HEK293 (cell line): ENCODE data around the gene LRRK1.
A peak's percentile ranks its signal among the peaks of the same experiment; 100 is the strongest.

Source experiments
- CTCF ChIA-PET: fragments of 350-600 bp; formaldehyde crosslinking; extraction: SDS; loops from one replicate; lab custom pipeline; 2021; ENCODE audit warnings: antibody characterized with exemption; lab: Yijun Ruan, JAX
- POLR2A ChIA-PET: fragments of 300-600 bp; formaldehyde crosslinking; extraction: SDS; loops from one replicate; lab custom pipeline; 2020; ENCODE audit warnings: antibody characterized with exemption, inconsistent platforms; lab: Yijun Ruan, JAX
- H3K27ac ChIP-seq: fragments of 200-500 bp; sonication (Bioruptor generic); 2 replicates; pipeline ENCODE4 v1.5.1; 2014; ENCODE audit warnings: low read depth, low read length, control low read depth, inconsistent platforms; ENCODE audit errors: extremely low read depth
- H3K36me3 ChIP-seq, 2 experiments: fragments of 200-500 bp in 1 of 2; sonication (Bioruptor generic) in 1 of 2; 1 replicate in 1 of 2; 2 replicates in 1 of 2; pipeline ENCODE4 v1.5.1; 2014 to 2017; ENCODE audit warnings: inconsistent platforms in 2 of 2, low read length in 2 of 2; ENCODE audit not compliant: control insufficient read depth in 2 of 2, insufficient read depth in 1 of 2
- H3K4me1 ChIP-seq: fragments of 200-500 bp; sonication (Bioruptor generic); 2 replicates; pipeline ENCODE4 v1.5.1; 2014; ENCODE audit warnings: mild to moderate bottlenecking, low read length, inconsistent platforms; ENCODE audit not compliant: control insufficient read depth, insufficient read depth
- H3K4me3 ChIP-seq: 2 replicates; pipeline ENCODE4 v1.5.1; 2011; ENCODE audit warnings: low read depth, mild to moderate bottlenecking, control low read depth, low read length, moderate library complexity
- H3K9me3 ChIP-seq: fragments of 200-500 bp; sonication (Bioruptor generic); 2 replicates; pipeline ENCODE4 v1.5.1; 2014; ENCODE audit warnings: low read depth, low read length, inconsistent platforms; ENCODE audit not compliant: control insufficient read depth, insufficient read depth
- EGR2 ChIP-seq: fragments of 450-650 bp; formaldehyde crosslinking; IDR thresholded peaks from 2 replicates; pipeline ENCODE4 v1.5.1; 2016; ENCODE audit warnings: low read depth, missing biosample characterization, missing genetic modification characterization
- HOXD13 ChIP-seq: sonication (generic); formaldehyde crosslinking; IDR thresholded peaks from 2 replicates; pipeline ENCODE4 v1.8.0; 2022; ENCODE audit warnings: missing genetic modification reagents, borderline replicate concordance
- PRDM1 ChIP-seq: fragments of 450-650 bp; formaldehyde crosslinking; IDR thresholded peaks from 2 replicates; pipeline ENCODE4; 2016; ENCODE audit warnings: missing biosample characterization, missing genetic modification characterization
- SP2 ChIP-seq: fragments of 450-650 bp; formaldehyde crosslinking; IDR thresholded peaks from 2 replicates; pipeline ENCODE4 v1.5.1; 2016; ENCODE audit warnings: missing biosample characterization, missing genetic modification characterization
- ZBTB20 ChIP-seq: fragments of 450-650 bp; formaldehyde crosslinking; IDR thresholded peaks from 2 replicates; pipeline ENCODE4 v1.5.1; 2016; ENCODE audit warnings: missing biosample characterization, missing genetic modification characterization
- ZBTB48 ChIP-seq: fragments of 450-650 bp; formaldehyde crosslinking; IDR thresholded peaks from 2 replicates; pipeline ENCODE4 v1.5.1; 2016; ENCODE audit warnings: missing biosample characterization, missing genetic modification characterization
- ZNF335 ChIP-seq: fragments of 450-650 bp; formaldehyde crosslinking; conservative IDR thresholded peaks from 2 replicates; pipeline ENCODE4 v1.5.1; 2016; ENCODE audit warnings: missing biosample characterization, missing genetic modification characterization
- ZNF48 ChIP-seq: fragments of 450-650 bp; formaldehyde crosslinking; IDR thresholded peaks from 2 replicates; pipeline ENCODE4 v1.5.1; 2016; ENCODE audit warnings: missing biosample characterization, missing genetic modification characterization
- ZNF555 ChIP-seq: fragments of 450-650 bp; formaldehyde crosslinking; conservative IDR thresholded peaks from 2 replicates; pipeline ENCODE4 v1.5.1; 2017; ENCODE audit warnings: missing biosample characterization, mild to moderate bottlenecking, missing genetic modification characterization, inconsistent platforms
- ZNF561 ChIP-seq: fragments of 450-650 bp; IDR thresholded peaks from 2 replicates; pipeline ENCODE4 v1.5.1; 2018; ENCODE audit warnings: missing biosample characterization, missing genetic modification characterization, borderline replicate concordance
- ZNF623 ChIP-seq: fragments of 450-650 bp; formaldehyde crosslinking; IDR thresholded peaks from 2 replicates; pipeline ENCODE4 v1.5.1; 2016; ENCODE audit warnings: missing biosample characterization, missing genetic modification characterization
- ZNF843 ChIP-seq: fragments of 450-650 bp; formaldehyde crosslinking; IDR thresholded peaks from 2 replicates; pipeline ENCODE4 v1.5.1; 2016; ENCODE audit warnings: missing biosample characterization, missing genetic modification characterization
- ZXDB ChIP-seq: fragments of 450-650 bp; formaldehyde crosslinking; IDR thresholded peaks from 2 replicates; pipeline ENCODE4 v1.5.1; 2016; ENCODE audit warnings: missing biosample characterization, missing genetic modification characterization
- TF ChIP-seq, protein P1 (sequence below): fragments of 450-650 bp; formaldehyde crosslinking; IDR thresholded peaks from 2 replicates; pipeline ENCODE4 v1.5.1; 2016; ENCODE audit warnings: missing biosample characterization, missing genetic modification characterization
- TF ChIP-seq, protein P2 (sequence below): fragments of 450-650 bp; formaldehyde crosslinking; IDR thresholded peaks from 2 replicates; pipeline ENCODE4 v1.5.1; 2017; ENCODE audit warnings: missing biosample characterization, missing genetic modification characterization
- TF ChIP-seq, protein P3 (sequence below): fragments of 450-650 bp; formaldehyde crosslinking; IDR thresholded peaks from 2 replicates; pipeline ENCODE4 v1.5.1; 2016; ENCODE audit warnings: missing biosample characterization, missing genetic modification characterization

Gene LRRK1

GRCh38 chr15:101045236-101045646 is 126.1 kb downstream of the LRRK1 start:
- Histone ChIP-seq H3K4me1 (no peaks in the 10 kb centered on the region), H3K36me3 (no peaks in the 10 kb centered on the region; a peak in 1 of 3 replicates), H3K4me3 (no peak overlapping the region), H3K27ac (no peak overlapping the region), H3K9me3 (no peaks in the 10 kb centered on the region)
- peak; percentile 37 for TF ChIP-seq ZNF335 (tag by site-specific recombination)
- no peak for TF ChIP-seq HOXD13
- CTCF ChIA-PET: no interaction called here
- POLR2A ChIA-PET: no interaction called here

DNA sequence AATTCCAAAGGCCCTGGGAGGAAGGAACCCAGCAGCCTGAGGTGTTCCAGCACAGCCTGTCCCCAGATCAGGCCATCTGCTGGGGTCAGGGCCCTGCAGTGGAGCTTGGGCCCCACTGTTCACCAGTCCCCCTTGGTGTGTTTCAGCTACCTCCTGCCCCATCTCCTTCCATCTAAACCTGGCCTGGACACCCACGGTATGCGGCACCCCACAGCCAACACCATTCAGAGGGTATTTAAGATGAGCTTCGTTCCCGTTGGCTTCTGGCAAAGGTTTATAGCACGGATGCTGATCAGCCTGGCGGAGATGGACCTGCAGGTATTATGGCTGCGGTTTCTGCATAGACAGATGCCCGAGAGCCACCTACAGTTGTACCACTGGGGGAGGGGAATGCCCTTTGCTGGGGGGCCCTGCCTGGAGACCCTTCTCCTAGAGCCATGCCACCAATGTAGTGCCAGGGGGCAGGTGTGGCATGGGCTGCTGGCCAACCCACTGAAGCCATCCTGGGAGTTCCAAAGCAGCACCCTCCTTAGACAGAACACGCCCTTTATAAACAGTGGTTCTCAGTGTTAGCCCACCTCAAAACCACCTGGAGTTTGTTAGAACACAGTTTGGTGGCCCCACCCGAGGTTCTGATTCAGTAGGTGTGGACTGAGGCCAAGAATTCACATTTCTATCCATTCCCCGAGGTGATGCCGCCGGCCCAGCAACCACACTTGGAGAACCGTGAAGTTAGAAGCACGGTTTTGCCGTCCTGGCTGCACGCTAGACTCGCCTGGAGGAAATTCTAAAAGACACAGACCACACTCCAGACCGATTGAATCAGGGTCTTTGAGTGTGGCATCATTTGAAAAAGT is 126.9 kb downstream of the LRRK1 start:
- Histone ChIP-seq H3K4me3 (no peak overlapping the region), H3K4me1 (no peaks in the 10 kb centered on the region), H3K36me3 (no peaks in the 10 kb centered on the region; a peak in 1 of 3 replicates), H3K27ac (no peak overlapping the region), H3K9me3 (no peaks in the 10 kb centered on the region)
- ChIA-PET CTCF (no interaction called here), POLR2A (no interaction called here)
- no peak for TF ChIP-seq ZNF48 (tag by site-specific recombination)
- TF ChIP-seq ZBTB20 (tag by site-specific recombination): no peak
- TF ChIP-seq, protein P1, sequence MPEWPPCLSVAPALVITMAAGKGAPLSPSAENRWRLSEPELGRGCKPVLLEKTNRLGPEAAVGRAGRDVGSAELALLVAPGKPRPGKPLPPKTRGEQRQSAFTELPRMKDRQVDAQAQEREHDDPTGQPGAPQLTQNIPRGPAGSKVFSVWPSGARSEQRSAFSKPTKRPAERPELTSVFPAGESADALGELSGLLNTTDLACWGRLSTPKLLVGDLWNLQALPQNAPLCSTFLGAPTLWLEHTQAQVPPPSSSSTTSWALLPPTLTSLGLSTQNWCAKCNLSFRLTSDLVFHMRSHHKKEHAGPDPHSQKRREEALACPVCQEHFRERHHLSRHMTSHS: no peak
- no peak for TF ChIP-seq SP2
- no peak for TF ChIP-seq ZBTB48
- TF ChIP-seq, protein P2, sequence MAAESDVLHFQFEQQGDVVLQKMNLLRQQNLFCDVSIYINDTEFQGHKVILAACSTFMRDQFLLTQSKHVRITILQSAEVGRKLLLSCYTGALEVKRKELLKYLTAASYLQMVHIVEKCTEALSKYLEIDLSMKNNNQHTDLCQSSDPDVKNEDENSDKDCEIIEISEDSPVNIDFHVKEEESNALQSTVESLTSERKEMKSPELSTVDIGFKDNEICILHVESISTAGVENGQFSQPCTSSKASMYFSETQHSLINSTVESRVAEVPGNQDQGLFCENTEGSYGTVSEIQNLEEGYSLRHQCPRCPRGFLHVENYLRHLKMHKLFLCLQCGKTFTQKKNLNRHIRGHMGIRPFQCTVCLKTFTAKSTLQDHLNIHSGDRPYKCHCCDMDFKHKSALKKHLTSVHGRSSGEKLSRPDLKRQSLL (tag by site-specific recombination): no peak
- TF ChIP-seq, protein P3, sequence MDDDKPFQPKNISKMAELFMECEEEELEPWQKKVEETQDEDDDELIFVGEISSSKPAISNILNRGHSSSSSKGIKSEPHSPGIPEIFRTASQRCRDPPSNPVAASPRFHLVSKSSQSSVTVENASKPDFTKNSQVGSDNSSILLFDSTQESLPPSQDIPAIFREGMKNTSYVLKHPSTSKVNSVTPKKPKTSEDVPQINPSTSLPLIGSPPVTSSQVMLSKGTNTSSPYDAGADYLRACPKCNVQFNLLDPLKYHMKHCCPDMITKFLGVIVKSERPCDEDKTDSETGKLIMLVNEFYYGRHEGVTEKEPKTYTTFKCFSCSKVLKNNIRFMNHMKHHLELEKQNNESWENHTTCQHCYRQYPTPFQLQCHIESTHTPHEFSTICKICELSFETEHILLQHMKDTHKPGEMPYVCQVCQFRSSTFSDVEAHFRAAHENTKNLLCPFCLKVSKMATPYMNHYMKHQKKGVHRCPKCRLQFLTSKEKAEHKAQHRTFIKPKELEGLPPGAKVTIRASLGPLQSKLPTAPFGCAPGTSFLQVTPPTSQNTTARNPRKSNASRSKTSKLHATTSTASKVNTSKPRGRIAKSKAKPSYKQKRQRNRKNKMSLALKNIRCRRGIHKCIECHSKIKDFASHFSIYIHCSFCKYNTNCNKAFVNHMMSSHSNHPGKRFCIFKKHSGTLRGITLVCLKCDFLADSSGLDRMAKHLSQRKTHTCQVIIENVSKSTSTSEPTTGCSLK (tag by site-specific recombination): no peak
- no peak for TF ChIP-seq ZNF623
- TF ChIP-seq ZNF561 (tag by site-specific recombination): no peak
- no peak for TF ChIP-seq ZXDB (tag by site-specific recombination)

DNA sequence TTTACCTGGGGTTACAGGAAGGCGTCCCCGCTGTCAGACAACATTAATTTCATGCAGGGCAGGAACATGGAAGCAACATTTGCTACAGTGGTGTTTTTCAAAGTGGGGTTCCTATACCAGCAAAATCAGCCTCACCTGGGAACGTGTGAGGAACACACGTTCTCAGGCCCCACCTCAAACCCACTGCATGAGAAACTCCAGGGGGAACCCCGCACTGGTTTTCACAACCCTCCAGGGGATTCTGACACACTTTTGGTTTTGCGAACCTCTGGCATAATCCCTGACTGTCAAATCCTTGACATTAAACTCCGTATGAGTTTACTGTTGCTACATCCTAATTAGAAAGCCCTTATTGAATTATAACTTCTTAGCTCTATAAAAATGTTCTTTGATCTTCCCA is 127.7 kb downstream of the LRRK1 start:
- TF ChIP-seq ZNF843 (tag by site-specific recombination): no peak
- POLR2A ChIA-PET: no interaction called here
- H3K4me3 ChIP-seq: no peak overlapping the region
- H3K9me3 ChIP-seq: no peaks in the 10 kb centered on the region
- H3K27ac ChIP-seq: no peak overlapping the region
- no peaks in the 10 kb centered on the region; a peak in 1 of 3 replicates for H3K36me3 ChIP-seq
- CTCF ChIA-PET: interaction anchor here (1.1 to 1.7 kb wide), 2 partner anchors 38 to 212 kb away, joined by 3 to 12 read pairs; no protein-coding TSS in a partner anchor
- H3K4me1 ChIP-seq: no peaks in the 10 kb centered on the region

- H3K4me1 ChIP-seq: no peaks in the 10 kb centered on the region
- no peaks in the 10 kb centered on the region; a peak in 1 of 3 replicates for H3K36me3 ChIP-seq
- no peak overlapping the region for H3K4me3 ChIP-seq
- TF ChIP-seq EGR2 (tag by site-specific recombination) (0 out of 2 replicates have a peak, but pooled peaks have one; percentile 14), PRDM1 (tag by site-specific recombination) (no peak), ZNF555 (tag by site-specific recombination) (no peak)
- no peak overlapping the region for H3K27ac ChIP-seq
- CTCF ChIA-PET: interaction anchor here (0.6 to 1.7 kb wide), 3 partner anchors 39 to 244 kb away, joined by 3 to 12 read pairs (median 3); no protein-coding TSS in a partner anchor
- POLR2A ChIA-PET: no interaction called here
- no peaks in the 10 kb centered on the region for H3K9me3 ChIP-seq
These were observed 128.2 kb downstream of the LRRK1 start for GRCh38 chr15:101047301-101047781.
